Measurements from ENCODE around the gene TMEM161B.

Gene TMEM161B

DNA sequence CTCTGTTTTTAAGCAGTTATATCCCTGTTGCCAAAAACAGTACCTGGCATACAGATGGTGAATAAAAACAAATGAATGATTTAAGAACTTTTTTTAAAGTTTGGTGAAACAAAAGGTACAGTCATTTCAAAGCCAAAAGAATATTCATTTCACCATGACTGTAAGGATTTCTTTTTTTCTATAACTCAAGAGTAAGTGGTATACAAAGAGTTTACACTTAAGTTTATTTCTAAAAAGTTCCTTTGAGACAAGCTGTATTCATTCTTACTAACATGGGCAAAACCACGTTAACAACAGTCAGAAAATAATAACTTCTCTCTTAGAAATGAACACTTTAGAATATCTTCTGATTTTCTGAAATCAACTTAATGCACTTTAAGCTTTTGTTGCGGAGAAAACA lies 5.3 kb downstream of the TMEM161B start:
- no peak overlapping the region for H3K4me3 ChIP-seq (ENCODE audit: low read depth, low read length)
- TF ChIP-seq, protein P1, sequence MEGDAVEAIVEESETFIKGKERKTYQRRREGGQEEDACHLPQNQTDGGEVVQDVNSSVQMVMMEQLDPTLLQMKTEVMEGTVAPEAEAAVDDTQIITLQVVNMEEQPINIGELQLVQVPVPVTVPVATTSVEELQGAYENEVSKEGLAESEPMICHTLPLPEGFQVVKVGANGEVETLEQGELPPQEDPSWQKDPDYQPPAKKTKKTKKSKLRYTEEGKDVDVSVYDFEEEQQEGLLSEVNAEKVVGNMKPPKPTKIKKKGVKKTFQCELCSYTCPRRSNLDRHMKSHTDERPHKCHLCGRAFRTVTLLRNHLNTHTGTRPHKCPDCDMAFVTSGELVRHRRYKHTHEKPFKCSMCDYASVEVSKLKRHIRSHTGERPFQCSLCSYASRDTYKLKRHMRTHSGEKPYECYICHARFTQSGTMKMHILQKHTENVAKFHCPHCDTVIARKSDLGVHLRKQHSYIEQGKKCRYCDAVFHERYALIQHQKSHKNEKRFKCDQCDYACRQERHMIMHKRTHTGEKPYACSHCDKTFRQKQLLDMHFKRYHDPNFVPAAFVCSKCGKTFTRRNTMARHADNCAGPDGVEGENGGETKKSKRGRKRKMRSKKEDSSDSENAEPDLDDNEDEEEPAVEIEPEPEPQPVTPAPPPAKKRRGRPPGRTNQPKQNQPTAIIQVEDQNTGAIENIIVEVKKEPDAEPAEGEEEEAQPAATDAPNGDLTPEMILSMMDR (IDR thresholded peaks at IDR 0.05; ENCODE audit: low read depth, low read length) = no peak
- in situ Hi-C loops (cut with HindIII; ENCODE audit: low sequenced_read_pairs) = no loop called here
- DNase-seq (ENCODE audit: low read depth, low spot score) = no peak

- peak; percentile 43 for DNase-seq (ENCODE audit: low read depth, low spot score)
- no peak overlapping the region for H3K4me3 ChIP-seq (ENCODE audit: low read depth, low read length)
- in situ Hi-C loops (cut with HindIII; ENCODE audit: low sequenced_read_pairs) = no loop called here
- TF ChIP-seq, protein P1 (IDR thresholded peaks at IDR 0.05; ENCODE audit: low read depth, low read length) = no peak
Measured at GRCh38 chr5:88262116-88262515, 6.5 kb downstream of the TMEM161B start.

GRCh38 chr5:88258636-88259035 lies 10.0 kb downstream of the TMEM161B start:
- TF ChIP-seq, protein P1 (IDR thresholded peaks at IDR 0.05; ENCODE audit: low read depth, low read length) = no peak
- in situ Hi-C loops (cut with HindIII; ENCODE audit: low sequenced_read_pairs) = no loop called here
- no peak overlapping the region for H3K4me3 ChIP-seq (ENCODE audit: low read depth, low read length)
- DNase-seq (ENCODE audit: low read depth, low spot score) = no peak

DNA sequence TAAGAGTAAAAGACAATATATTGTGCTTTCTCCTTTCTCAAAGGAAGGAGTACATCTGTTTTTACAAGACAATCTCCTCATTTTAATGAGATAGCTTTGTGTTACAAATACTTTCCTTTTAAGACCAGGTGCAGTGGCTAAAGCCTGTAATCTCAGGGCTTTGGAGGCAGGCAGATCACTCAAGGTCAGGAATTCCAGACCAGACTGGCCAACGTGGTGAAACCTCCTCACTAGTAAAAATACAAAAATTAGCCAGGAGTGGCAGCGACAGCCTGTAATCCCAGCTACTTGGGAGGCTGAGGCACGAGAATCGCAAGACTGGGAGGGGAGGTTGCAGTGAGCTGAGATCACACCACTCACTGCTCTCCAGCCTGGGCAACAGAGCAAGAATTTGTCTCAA lies 11.8 kb downstream of the TMEM161B start:
- DNase-seq (ENCODE audit: low read depth, low spot score) = no peak
- no peak overlapping the region for H3K4me3 ChIP-seq (ENCODE audit: low read depth, low read length)
- in situ Hi-C loops (cut with HindIII; ENCODE audit: low sequenced_read_pairs) = no loop called here
- TF ChIP-seq, protein P1 (IDR thresholded peaks at IDR 0.05; ENCODE audit: low read depth, low read length) = no peak

DNA sequence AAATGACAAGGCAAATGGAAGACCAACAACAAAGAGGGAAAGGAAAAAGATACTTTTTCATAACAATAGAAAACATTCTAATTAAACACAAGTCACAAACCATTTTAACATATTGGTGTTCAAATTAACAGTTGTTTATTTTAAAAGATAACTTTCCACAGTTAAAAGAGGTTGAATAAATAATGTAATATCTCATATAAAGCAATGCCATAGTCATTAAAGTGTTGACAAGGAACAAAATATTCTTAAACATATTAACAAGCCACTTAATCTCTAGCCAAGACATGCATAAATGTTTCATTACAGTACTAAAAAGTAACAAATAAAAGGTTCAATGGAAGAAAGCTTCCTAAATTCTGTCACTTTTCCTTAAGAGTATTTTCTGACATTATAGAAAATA lies 12.6 kb downstream of the TMEM161B start:
- TF ChIP-seq, protein P1 (IDR thresholded peaks at IDR 0.05; ENCODE audit: low read depth, low read length) = no peak
- in situ Hi-C loops (cut with HindIII; ENCODE audit: low sequenced_read_pairs) = no loop called here
- H3K4me3 ChIP-seq (ENCODE audit: low read depth, low read length) = no peak overlapping the region
- DNase-seq (ENCODE audit: low read depth, low spot score) = no peak

- DNase-seq (ENCODE audit: low read depth, low spot score) = no peak
- no peak overlapping the region for H3K4me3 ChIP-seq (ENCODE audit: low read depth, low read length)
- in situ Hi-C loops (cut with HindIII; ENCODE audit: low sequenced_read_pairs) = no loop called here
- TF ChIP-seq, protein P1 (IDR thresholded peaks at IDR 0.05; ENCODE audit: low read depth, low read length) = no peak
Measured at GRCh38 chr5:88254320-88254719, 14.3 kb downstream of the TMEM161B start.

Measured in astrocyte of the spinal cord (primary cell).